GM23338 (cell line): ENCODE measurements around the gene ANKRD31. TPM values are rescaled to one million over a fixed set of nuclear protein-coding genes. Genes with fewer than 3 reads are reported as not detected.

Experiments
- ATAC-seq: fragments of 200-7000 bp; cut with Tn5 transposase; 3 replicates; pipeline ENCODE4 v1.9.1; 2020
- DNase-seq: peaks from one replicate; pipeline ENCODE4 v3.0.0-alpha.2; 2015; ENCODE audit warnings: low spot score
- H2AFZ ChIP-seq: fragments of 200-600 bp; sonication (generic); 2 replicates; pipeline ENCODE4 v1.8.0; 2016; ENCODE audit warnings: antibody characterized with exemption, mild to moderate bottlenecking, moderate library complexity
- H3F3A ChIP-seq: fragments of 200-600 bp; sonication (generic); replicated peaks from 2 replicates; pipeline ENCODE4 v1.8.0; 2017; ENCODE audit warnings: antibody characterized with exemption, mixed run types, low read depth
- H3K27ac ChIP-seq: fragments of 200-600 bp; sonication (generic); 2 replicates; pipeline ENCODE4 v1.6.1; 2016; ENCODE audit warnings: low read depth
- H3K27me3 ChIP-seq: fragments of 200-600 bp; sonication (generic); 2 replicates; pipeline ENCODE4 v1.8.0; 2016; ENCODE audit warnings: mild to moderate bottlenecking, mixed run types, moderate library complexity; ENCODE audit not compliant: insufficient read depth
- H3K36me3 ChIP-seq: fragments of 200-600 bp; sonication (generic); 2 replicates; pipeline ENCODE4 v1.8.0; 2016; ENCODE audit warnings: mild to moderate bottlenecking; ENCODE audit not compliant: insufficient read depth
- H3K4me1 ChIP-seq: fragments of 200-600 bp; sonication (generic); 2 replicates; pipeline ENCODE4 v1.8.0; 2016; ENCODE audit warnings: mild to moderate bottlenecking, moderate library complexity; ENCODE audit not compliant: insufficient read depth
- H3K4me2 ChIP-seq: fragments of 200-600 bp; sonication (generic); 2 replicates; pipeline ENCODE4 v1.7.1; 2017; ENCODE audit warnings: mixed run types
- H3K4me3 ChIP-seq: fragments of 200-600 bp; sonication (generic); 2 replicates; pipeline ENCODE4 v1.6.1; 2016; ENCODE audit warnings: mixed run types
- H3K79me2 ChIP-seq: fragments of 200-600 bp; sonication (generic); replicated peaks from 2 replicates; pipeline ENCODE4 v1.8.0; 2017; ENCODE audit warnings: mild to moderate bottlenecking; ENCODE audit not compliant: insufficient read depth
- H3K9me2 ChIP-seq: fragments of 200-600 bp; sonication (generic); 2 replicates; pipeline ENCODE4 v1.8.0; 2017; ENCODE audit not compliant: insufficient read depth
- H4K20me1 ChIP-seq: fragments of 200-600 bp; sonication (generic); replicated peaks from 2 replicates; pipeline ENCODE4 v1.8.0; 2017; ENCODE audit warnings: mild to moderate bottlenecking; ENCODE audit not compliant: insufficient read depth
- H3K27ac Mint-ChIP-seq: 2 replicates; pipeline ENCODE4 v1.8.0; 2020; ENCODE audit warnings: inconsistent platforms, mild to moderate bottlenecking, moderate library complexity, mixed read lengths
- H3K27me3 Mint-ChIP-seq: 3 replicates; pipeline ENCODE4 v1.8.0; 2022; ENCODE audit warnings: low read depth, mild to moderate bottlenecking, moderate library complexity, mixed read lengths, inconsistent platforms; ENCODE audit not compliant: insufficient read depth, poor library complexity
- H3K36me3 Mint-ChIP-seq: 3 replicates; pipeline ENCODE4 v1.8.0; 2021; ENCODE audit warnings: low read depth, mild to moderate bottlenecking, inconsistent platforms, moderate library complexity, mixed read lengths
- H3K4me1 Mint-ChIP-seq: 3 replicates; pipeline ENCODE4 v1.8.0; 2020; ENCODE audit warnings: mild to moderate bottlenecking, inconsistent platforms, mixed read lengths
- H3K4me3 Mint-ChIP-seq: 3 replicates; pipeline ENCODE4 v1.8.0; 2021; ENCODE audit warnings: moderate library complexity, mild to moderate bottlenecking, inconsistent platforms, mixed read lengths
- H3K9me3 Mint-ChIP-seq: 3 replicates; pipeline ENCODE4 v1.8.0; 2020; ENCODE audit warnings: moderate library complexity, mild to moderate bottlenecking, inconsistent platforms, mixed read lengths
- ETS1 ChIP-seq: IDR thresholded peaks from 2 replicates; pipeline ENCODE4 v1.6.1; 2016; ENCODE audit warnings: antibody characterized with exemption
- JUNB ChIP-seq: IDR thresholded peaks from one replicate; pipeline ENCODE4 v1.6.1; 2016; ENCODE audit warnings: antibody characterized with exemption; ENCODE audit not compliant: unreplicated experiment
- POLR2AphosphoS5 ChIP-seq: IDR thresholded peaks from 2 replicates; pipeline ENCODE4 v1.6.1; 2016; ENCODE audit warnings: antibody characterized with exemption, low read depth
- REST ChIP-seq: IDR thresholded peaks from one replicate; pipeline ENCODE4 v1.6.1; 2018; ENCODE audit warnings: antibody characterized with exemption; ENCODE audit not compliant: unreplicated experiment
- STAT1 ChIP-seq: IDR thresholded peaks from one replicate; pipeline ENCODE4 v1.6.1; 2016; ENCODE audit warnings: antibody characterized with exemption; ENCODE audit not compliant: unreplicated experiment
- ZNF462 ChIP-seq: fragments of 250-450 bp; sonication (Bioruptor Pico); IDR thresholded peaks from 2 replicates; pipeline ENCODE4 v1.5.0; 2020; ENCODE audit warnings: mild to moderate bottlenecking, moderate library complexity
- polyA plus RNA-seq: library from polyadenylated mRNA; unstranded; fragments of >200 nt; fragmentation: Nextera tagmentation; extraction: Ambion mirVana; gene quantifications from 2 replicates; pipeline ENCODE4 v1.2.1, GENCODE V29; 2016
- total RNA-seq: library from RNA; depleted of rRNA; stranded (reverse); fragments of >200 nt; shearing (Covaris generic); gene quantifications from 2 replicates; pipeline ENCODE4 v1.2.3, GENCODE V29; 2014

ANKRD31 gene
- total and polyA plus RNA-seq, 2 experiments from 2014 or later: 0.18 to 0.59 TPM

GRCh38 chr5:75078027-75078426, 158.7 kb downstream of the ANKRD31 start (continued):
- TF ChIP-seq ZNF462 (CRISPR knock-in tag): no peak

- Mint-ChIP-seq H3K36me3 (no peaks in the 10 kb centered on the region), H3K9me3 (no peaks in the 10 kb centered on the region), H3K27ac (no peak overlapping the region), H3K4me3 (no peak overlapping the region), H3K4me1 (no peaks in the 10 kb centered on the region), H3K27me3 (no peaks in the 10 kb centered on the region)
- no peaks in the 10 kb centered on the region for H3K36me3 ChIP-seq
- H3K27me3 ChIP-seq: no peaks in the 10 kb centered on the region
- no peaks in the 10 kb centered on the region for H3K4me1 ChIP-seq
- H3K27ac ChIP-seq: no peak overlapping the region
- no peak overlapping the region for H3K4me3 ChIP-seq
- H3K79me2 ChIP-seq: no peaks in the 10 kb centered on the region
- H3K4me2 ChIP-seq: no peak overlapping the region
- H2AFZ ChIP-seq: no peak overlapping the region
- ATAC-seq (no peak), DNase-seq (no peak)
- no peaks in the 10 kb centered on the region for H4K20me1 ChIP-seq
- no peaks in the 10 kb centered on the region; the same call in 1 of the 2 replicates for H3K9me2 ChIP-seq
- H3F3A ChIP-seq: no peaks in the 10 kb centered on the region
- no peak for TF ChIP-seq POLR2AphosphoS5
- no peak for TF ChIP-seq JUNB
- no peak for TF ChIP-seq STAT1
- TF ChIP-seq ETS1: no peak
- TF ChIP-seq REST: no peak
Observed at GRCh38 chr5:75072061-75072460, 164.6 kb downstream of the ANKRD31 start.
